ENCODE results near the gene DYNC1H1.

DYNC1H1 gene

GRCh38 chr14:102005336-102005735 is 41.0 kb downstream of the DYNC1H1 start:
- DNase-seq, result no peak

DNA sequence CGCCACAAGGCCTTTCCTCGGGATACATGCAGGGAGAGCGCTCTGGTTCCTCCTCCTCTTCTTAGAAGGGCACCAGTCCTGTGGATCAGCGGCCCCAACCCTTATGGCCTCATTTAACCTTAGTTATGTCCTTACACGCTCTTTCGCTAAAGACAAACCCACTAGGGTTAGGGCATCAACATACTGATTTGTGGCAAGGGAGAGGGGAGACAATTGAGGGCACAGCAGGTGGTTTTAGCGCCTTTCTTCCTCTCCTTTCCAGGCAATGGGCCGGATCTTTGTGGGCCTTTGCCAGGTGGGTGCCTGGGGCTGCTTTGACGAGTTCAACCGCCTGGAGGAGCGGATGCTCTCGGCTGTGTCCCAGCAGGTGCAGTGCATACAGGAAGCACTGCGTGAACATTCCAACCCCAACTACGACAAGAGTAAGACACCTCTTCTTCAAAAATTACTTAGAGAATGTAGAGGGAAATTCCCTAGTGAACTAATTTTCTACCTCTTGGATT is 43.6 kb downstream of the DYNC1H1 start:
- DNase-seq, result no peak

GRCh38 chr14:102008891-102009290 is 44.5 kb downstream of the DYNC1H1 start:
- no peak for DNase-seq

DNA sequence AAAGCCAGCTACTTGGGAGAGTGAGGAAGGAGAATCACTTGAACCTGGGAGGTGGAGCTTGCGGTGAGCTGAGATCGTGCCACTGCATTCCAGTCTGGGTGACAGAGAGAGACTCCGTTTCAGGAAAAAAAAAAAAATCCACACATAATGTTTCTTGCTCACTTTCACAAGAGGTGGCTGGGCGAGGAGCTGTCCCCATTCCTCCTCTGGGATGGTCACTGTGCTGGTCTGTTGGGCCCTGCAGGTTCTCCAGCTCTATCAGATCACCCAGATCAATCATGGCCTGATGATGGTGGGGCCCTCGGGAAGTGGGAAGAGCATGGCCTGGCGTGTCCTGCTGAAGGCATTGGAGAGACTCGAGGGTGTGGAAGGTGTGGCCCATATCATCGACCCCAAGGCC is 47.3 kb downstream of the DYNC1H1 start:
- DNase-seq, result no peak

- DNase-seq, result no peak
These were observed 48.0 kb downstream of the DYNC1H1 start for GRCh38 chr14:102012336-102012735.

GRCh38 chr14:102013669-102014200 is 49.4 kb downstream of the DYNC1H1 start:
- DNase-seq, result no peak

- no peak for DNase-seq
These were observed 50.8 kb downstream of the DYNC1H1 start for GRCh38 chr14:102015045-102015685.

DNA sequence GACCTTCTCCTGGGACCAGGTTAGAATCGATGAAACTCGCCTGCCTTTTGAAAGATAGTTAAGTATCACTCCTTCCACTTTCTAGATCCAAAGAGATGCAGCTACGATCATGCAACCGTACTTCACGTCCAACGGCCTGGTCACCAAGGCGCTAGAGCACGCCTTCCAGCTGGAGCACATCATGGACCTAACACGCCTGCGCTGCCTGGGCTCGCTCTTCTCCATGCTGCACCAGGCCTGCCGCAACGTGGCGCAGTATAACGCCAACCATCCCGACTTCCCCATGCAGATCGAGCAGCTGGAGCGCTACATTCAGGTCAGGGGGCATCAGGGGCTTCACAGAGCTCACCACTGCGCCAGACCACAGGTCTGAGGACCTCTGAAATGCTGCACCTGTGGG is 51.4 kb downstream of the DYNC1H1 start:
- no peak for DNase-seq

- no peak for DNase-seq
These were observed 52.2 kb downstream of the DYNC1H1 start for GRCh38 chr14:102016420-102017090.

DNA sequence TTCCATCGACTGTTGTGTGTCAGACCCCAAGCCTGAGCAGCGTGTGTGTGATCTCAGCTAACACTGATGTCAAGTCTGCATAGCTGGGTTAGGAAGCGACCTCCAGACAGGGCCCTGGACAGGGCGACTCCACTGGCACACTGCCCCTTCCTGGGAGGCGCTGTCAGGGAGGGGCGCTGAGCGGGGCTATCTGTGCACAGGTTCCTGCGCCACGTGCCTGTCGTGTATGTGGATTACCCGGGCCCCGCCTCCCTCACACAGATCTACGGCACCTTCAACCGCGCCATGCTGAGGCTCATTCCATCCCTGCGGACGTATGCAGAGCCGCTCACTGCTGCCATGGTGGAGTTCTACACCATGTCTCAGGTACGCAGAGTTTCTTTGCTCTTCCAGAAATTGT is 53.9 kb downstream of the DYNC1H1 start:
- no peak for DNase-seq

GRCh38 chr14:102019006-102019540 is 54.7 kb downstream of the DYNC1H1 start:
- no peak for DNase-seq

GRCh38 chr14:102020058-102020971 is 55.9 kb downstream of the DYNC1H1 start:
- no peak for DNase-seq

DNA sequence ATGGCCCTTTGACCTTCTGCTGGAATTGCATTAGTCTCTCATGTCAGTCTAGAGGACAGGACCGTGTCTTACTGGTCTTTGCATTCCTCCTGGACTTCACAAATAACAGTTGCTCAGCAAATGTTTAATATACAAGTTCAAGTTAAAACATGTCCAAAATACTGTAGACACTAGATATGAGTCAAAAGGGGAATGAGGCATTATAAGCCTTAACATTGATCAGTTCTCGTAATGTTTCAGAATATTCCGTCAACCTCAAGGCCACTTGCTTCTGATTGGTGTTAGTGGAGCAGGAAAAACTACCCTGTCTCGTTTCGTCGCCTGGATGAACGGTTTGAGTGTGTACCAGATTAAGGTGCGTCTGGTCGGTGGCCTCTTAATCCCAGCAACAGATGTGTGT is 62.6 kb downstream of the DYNC1H1 start:
- DNase-seq, result no peak

GRCh38 chr14:102027951-102028350 is 63.6 kb downstream of the DYNC1H1 start:
- no peak for DNase-seq

DNA sequence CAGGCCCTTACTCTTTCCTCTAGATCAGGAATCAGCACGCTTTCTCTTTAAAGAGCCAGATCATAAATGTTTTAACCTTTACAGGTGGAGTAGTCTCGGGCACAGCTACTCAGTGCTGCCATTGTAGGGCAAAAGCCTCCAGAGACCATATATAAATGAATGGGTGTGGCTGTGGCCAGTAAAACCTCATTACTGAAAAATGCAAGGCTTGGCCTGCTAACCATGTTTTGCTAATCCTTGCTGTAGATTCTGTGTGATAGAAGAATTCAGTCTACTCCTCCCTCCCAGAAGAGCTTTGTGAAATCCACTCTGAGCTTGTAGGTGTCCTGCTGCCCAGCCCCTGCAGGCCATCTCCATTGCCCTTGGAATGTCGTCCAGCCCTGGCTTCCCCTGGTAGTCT is 64.4 kb downstream of the DYNC1H1 start:
- no peak for DNase-seq

- no peak for DNase-seq
These were observed 65.6 kb downstream of the DYNC1H1 start for GRCh38 chr14:102029956-102030355.

- DNase-seq, result no peak
These were observed 68.9 kb downstream of the DYNC1H1 start for GRCh38 chr14:102033241-102033640.

GRCh38 chr14:102034301-102034700 is 69.9 kb downstream of the DYNC1H1 start:
- no peak for DNase-seq

DNA sequence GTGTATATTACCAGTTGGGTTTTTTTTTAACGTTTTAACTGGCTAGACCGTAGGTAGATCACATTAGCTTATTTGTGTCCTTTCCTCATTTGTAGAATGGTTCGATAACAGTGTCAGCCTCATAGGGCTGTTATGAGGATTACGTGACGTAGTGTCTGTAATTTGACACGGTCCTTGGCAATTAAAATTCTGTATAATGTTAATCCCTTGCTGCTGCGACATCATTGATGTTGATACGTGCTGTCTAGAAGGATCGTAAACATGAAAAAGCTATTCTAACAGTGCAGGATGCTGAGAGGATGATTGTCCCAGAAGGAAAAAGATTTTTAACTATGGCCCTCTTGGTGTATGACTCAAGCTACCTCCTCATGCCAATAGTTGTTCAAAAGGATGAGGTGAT is 71.5 kb downstream of the DYNC1H1 start:
- no peak for DNase-seq

GRCh38 chr14:102037686-102038085 is 73.3 kb downstream of the DYNC1H1 start:
- DNase-seq, result no peak

GRCh38 chr14:102039157-102039556 is 74.8 kb downstream of the DYNC1H1 start:
- DNase-seq, result no peak

DNA sequence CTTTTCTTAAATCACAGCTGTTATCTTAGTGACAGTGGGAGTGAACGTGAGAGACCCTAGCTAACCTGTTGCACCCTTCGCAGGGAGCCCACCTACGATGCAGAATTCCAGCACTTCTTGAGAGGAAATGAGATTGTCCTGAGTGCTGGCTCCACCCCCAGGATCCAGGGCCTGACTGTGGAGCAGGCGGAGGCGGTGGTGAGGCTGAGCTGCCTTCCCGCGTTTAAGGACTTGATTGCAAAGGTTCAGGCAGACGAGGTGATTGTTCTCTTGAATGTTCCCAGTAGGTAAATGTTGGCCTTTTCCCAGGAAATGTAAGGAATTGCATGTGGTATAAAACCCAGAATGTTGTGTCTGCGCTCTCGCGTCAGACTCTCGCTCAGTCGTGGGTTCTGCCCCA is 75.8 kb downstream of the DYNC1H1 start:
- no peak for DNase-seq

- no peak for DNase-seq
These were observed 78.3 kb downstream of the DYNC1H1 start for GRCh38 chr14:102042699-102043098.
